GM21423 (cell line): ENCODE measurements around the gene CFAP43.
A peak's percentile ranks its signal among the peaks of the same experiment; 100 is the strongest.

Experiments used
- ATAC-seq: cut with Tn5 transposase; IDR thresholded peaks from one replicate; pipeline ENCODE4 v1.9.1; 2021; ENCODE audit warnings: mild to moderate bottlenecking, moderate library complexity; ENCODE audit not compliant: unreplicated experiment

CFAP43 gene

GRCh38 chr10:104231784-104232612 lies at the start of gene CFAP43:
TSS of gene CFAP43 (minus strand) at chr10:104232364. CDS start at chr10:104232246, 118 bp downstream.
- ATAC-seq, result peak; percentile 100

GRCh38 chr10:104281694-104282093 lies 49.5 kb upstream of the CFAP43 start:
- ATAC-seq, result no peak

- no peak for ATAC-seq
These were observed 47.5 kb upstream of the CFAP43 start for GRCh38 chr10:104279550-104280259.

- ATAC-seq, result no peak
These were observed 45.6 kb upstream of the CFAP43 start for GRCh38 chr10:104277785-104278184.

GRCh38 chr10:104276192-104276591 lies 44.0 kb upstream of the CFAP43 start:
- no peak for ATAC-seq

- peak; percentile 90 for ATAC-seq
These were observed 42.9 kb upstream of the CFAP43 start for GRCh38 chr10:104274762-104275721.

- ATAC-seq, result no peak
These were observed 41.9 kb upstream of the CFAP43 start for GRCh38 chr10:104273899-104274575.

- ATAC-seq, result no peak
These were observed 41.1 kb upstream of the CFAP43 start for GRCh38 chr10:104273286-104273685.

GRCh38 chr10:104268713-104269645 lies 36.8 kb upstream of the CFAP43 start, which contains the start of gene GSTO2:
TSS of gene GSTO2 (plus strand) at chr10:104269184. CDS start at chr10:104274916, 5,732 bp downstream.
- peak; percentile 98 for ATAC-seq

- no peak for ATAC-seq
These were observed 36.2 kb upstream of the CFAP43 start for GRCh38 chr10:104268405-104268712.

GRCh38 chr10:104267721-104268404 lies 35.7 kb upstream of the CFAP43 start:
- no peak for ATAC-seq

GRCh38 chr10:104264783-104265182 lies 32.6 kb upstream of the CFAP43 start:
- no peak for ATAC-seq

- no peak for ATAC-seq
These were observed 29.9 kb upstream of the CFAP43 start for GRCh38 chr10:104262055-104262454.

GRCh38 chr10:104260775-104261115 lies 28.6 kb upstream of the CFAP43 start:
- no peak for ATAC-seq

- no peak for ATAC-seq
These were observed 28.0 kb upstream of the CFAP43 start for GRCh38 chr10:104259999-104260774.

- ATAC-seq, result no peak
These were observed 27.3 kb upstream of the CFAP43 start for GRCh38 chr10:104259456-104259855.

GRCh38 chr10:104258209-104258608 lies 26.0 kb upstream of the CFAP43 start:
- no peak for ATAC-seq

GRCh38 chr10:104257235-104257634 lies 25.1 kb upstream of the CFAP43 start:
- no peak for ATAC-seq
